ENCODE data around the gene PLA2G2C. TPM values are rescaled to one million over a fixed set of nuclear protein-coding genes. Genes with fewer than 3 reads are reported as not detected.

Gene PLA2G2C
- total RNA-seq, 2 donors from 2014 or later: 0.27 TPM; not detected in 1

DNA sequence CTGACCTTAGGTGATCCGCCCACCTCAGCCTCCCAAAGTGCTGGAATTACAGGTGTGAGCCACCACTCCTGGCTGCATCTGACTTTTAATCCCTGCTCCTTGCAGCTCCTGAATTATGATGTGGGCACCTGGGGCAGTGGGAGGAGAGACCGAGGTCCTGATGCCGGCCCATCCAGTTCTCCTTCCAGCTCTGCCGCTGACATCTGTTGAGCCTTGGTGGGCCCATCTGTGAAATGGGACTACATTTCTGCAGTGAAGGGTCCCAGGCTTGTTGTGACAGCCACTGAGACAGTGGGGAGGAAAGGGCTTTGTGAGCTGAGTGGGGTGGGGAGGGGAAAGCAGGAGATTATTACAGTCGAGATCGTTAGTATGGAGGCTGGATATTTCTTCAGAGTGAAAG, 35.3 kb downstream of the PLA2G2C start:
- no peaks in the 10 kb centered on the region for H3K27me3 ChIP-seq
- H3K4me3 ChIP-seq: no peak overlapping the region
- no peaks in the 10 kb centered on the region for H3K9me3 ChIP-seq
- H3K36me3 ChIP-seq: no peaks in the 10 kb centered on the region
- TF ChIP-seq, protein P1, sequence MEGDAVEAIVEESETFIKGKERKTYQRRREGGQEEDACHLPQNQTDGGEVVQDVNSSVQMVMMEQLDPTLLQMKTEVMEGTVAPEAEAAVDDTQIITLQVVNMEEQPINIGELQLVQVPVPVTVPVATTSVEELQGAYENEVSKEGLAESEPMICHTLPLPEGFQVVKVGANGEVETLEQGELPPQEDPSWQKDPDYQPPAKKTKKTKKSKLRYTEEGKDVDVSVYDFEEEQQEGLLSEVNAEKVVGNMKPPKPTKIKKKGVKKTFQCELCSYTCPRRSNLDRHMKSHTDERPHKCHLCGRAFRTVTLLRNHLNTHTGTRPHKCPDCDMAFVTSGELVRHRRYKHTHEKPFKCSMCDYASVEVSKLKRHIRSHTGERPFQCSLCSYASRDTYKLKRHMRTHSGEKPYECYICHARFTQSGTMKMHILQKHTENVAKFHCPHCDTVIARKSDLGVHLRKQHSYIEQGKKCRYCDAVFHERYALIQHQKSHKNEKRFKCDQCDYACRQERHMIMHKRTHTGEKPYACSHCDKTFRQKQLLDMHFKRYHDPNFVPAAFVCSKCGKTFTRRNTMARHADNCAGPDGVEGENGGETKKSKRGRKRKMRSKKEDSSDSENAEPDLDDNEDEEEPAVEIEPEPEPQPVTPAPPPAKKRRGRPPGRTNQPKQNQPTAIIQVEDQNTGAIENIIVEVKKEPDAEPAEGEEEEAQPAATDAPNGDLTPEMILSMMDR (IDR thresholded peaks at IDR 0.05): no peak
- no peak for DNase-seq
- intact Hi-C loops (cut with DNase I): loop anchor here (5.0 kb wide), 2 partner anchors 49 to 179 kb away; no protein-coding TSS in a partner anchor
- no peak overlapping the region for H3K27ac ChIP-seq
- no peaks in the 10 kb centered on the region for H3K4me1 ChIP-seq
- no peak overlapping the region for H3K9ac ChIP-seq (ENCODE audit: low read depth in 2 of 2, low read length in 2 of 2)

DNA sequence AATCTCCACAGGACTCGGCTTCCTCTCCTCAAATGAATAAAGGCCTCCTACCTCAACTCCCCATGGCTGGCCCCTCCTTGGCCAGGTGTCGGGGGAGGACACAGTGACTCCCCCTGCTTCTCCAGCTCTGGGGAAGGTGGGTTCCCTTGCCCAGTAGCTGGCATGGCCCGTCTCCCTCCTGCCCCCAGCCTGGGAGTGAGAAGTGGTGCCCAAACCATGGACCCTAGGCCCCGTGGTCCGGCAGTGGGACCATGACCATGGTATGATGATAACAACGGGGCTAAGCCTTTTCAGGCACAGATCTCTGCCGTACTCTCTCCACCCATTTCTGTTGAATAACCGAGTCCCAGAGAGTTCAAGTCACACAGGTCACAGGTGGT, 36.0 kb downstream of the PLA2G2C start:
- intact Hi-C loops (cut with DNase I): loop anchor here (5.0 kb wide), 2 partner anchors 48 to 178 kb away; no protein-coding TSS in a partner anchor

DNA sequence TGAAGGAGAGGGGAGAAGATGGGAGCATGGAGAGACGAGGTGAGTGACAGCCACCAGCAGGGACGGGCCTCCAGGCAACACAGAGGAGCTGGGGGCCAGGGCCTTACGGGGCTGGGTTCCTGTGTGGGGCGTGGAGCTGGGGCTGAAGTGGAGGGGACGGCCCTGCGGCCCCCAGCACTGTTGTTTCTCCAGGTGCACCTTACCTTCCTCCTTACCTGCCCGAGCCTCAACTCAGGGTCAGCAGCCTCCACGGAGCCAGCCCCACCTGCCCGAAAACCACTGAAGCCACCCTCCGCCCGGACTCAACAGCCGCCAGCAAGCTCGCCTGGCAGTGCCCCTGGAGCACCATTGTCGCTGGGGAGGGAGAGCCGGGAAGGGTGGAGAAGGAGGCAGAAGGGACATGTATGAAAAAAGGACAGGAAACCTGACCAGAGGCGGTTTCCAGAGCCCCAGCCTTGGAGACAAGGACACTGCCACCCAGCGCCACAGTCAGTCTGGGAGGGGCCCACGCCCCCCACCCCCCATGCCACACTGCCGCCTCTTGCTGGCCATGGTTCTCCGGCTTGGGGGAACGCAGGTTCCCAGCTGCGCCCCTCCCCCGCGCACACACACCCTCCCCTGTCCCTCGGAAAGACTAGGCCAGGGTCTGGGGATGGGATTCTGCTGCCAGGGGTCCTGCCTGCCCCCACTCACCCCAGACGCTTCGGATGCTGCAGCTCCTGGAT, 36.6 kb downstream of the PLA2G2C start:
- H3K4me1 ChIP-seq: no peaks in the 10 kb centered on the region
- intact Hi-C loops (cut with DNase I): loop anchor here (5.0 kb wide), 2 partner anchors 47 to 177 kb away; no protein-coding TSS in a partner anchor
- H3K27me3 ChIP-seq: no peaks in the 10 kb centered on the region
- H3K27ac ChIP-seq: no peak overlapping the region
- TF ChIP-seq, protein P1 (IDR thresholded peaks at IDR 0.05): no peak
- no peak overlapping the region for H3K9ac ChIP-seq (ENCODE audit: low read depth in 2 of 2, low read length in 2 of 2)
- DNase-seq: no peak
- no peak overlapping the region for H3K4me3 ChIP-seq
- H3K9me3 ChIP-seq: no peaks in the 10 kb centered on the region
- no peaks in the 10 kb centered on the region for H3K36me3 ChIP-seq

More for the DNA sequence above, 36.0 kb downstream of the PLA2G2C start:
- H3K9ac ChIP-seq (ENCODE audit: low read depth in 2 of 2, low read length in 2 of 2): no peak overlapping the region
- H3K27ac ChIP-seq: no peak overlapping the region
- DNase-seq: no peak
- no peaks in the 10 kb centered on the region for H3K9me3 ChIP-seq
- TF ChIP-seq, protein P1 (IDR thresholded peaks at IDR 0.05): no peak
- H3K4me3 ChIP-seq: no peak overlapping the region
- no peaks in the 10 kb centered on the region for H3K36me3 ChIP-seq
- no peaks in the 10 kb centered on the region for H3K4me1 ChIP-seq
- H3K27me3 ChIP-seq: no peaks in the 10 kb centered on the region

DNA sequence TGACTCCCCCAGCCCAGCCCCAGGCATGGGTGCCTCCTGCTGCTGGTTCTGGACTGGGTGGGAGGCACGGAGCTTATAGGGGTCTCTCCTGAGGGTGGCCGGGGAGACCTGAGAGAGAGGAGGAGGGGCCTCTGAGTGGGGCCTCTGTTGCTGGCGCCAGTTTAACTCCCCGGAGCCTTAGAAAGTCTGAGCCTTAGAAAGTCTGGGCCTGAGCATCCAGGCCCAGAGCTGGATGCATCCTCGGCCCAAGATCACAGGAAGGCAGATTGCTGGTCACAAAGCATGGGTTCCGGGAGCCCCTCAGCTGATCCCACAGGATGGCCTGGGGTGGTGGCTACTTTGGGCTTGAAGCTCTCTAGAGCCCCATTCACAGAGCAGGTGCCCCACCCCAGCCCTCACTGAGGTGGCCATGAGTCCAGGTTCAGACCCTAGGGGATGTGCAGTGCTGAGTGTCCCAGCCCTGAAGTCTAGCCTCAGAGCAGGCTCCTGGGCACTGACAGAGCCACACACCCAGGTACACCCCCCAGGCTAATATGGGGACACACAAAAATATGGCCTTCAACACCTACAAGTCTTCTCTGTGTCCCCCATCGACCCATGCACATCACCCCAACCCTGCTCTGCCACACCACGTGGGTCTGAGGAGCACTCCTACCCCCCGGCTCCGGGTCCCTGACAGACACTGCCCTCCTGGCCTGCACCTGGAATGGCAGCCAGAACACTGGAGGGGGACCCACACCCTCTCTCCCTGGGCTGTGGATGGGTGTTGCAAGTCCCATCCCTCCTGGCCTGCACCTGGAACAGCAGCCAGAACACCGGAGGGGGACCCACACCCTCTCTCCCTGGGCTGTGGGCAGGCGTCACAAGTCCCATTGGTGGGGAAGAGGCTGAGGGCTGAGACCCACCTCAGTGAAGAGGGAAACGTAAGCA, 37.5 kb downstream of the PLA2G2C start:
- TF ChIP-seq, protein P1 (IDR thresholded peaks at IDR 0.05): no peak

DNA sequence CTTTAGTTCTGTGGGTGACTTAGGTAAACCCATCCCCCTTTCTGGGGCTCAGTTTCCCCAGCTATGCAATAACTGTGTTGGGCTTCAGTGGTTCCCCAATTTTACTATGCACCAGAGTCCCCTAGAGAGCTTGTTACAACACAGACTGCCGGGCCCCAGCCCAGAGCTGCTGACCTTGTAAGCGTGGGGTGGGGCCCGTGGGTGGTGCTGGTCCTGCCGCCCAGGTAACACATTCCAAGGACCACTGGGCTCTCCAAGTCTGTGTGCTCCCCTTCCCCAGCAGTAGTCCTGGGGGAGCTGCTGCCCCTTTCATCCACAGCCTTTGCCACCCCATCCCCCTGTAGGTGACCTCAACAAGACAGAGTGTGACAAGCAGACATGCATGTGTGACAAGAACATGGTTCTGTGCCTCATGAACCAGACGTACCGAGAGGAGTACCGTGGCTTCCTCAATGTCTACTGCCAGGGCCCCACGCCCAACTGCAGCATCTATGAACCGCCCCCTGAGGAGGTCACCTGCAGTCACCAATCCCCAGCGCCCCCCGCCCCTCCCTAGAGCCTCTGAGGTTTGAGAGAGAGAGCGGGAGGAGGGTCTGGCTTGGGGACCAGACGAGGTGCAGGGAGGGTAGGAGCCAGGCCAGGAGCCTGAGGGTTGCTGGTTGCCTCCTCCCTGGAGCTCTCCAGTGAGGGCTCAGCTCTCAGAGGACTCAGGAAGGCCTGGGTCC, 38.3 kb downstream of the PLA2G2C start:
- Histone ChIP-seq H3K4me1 (no peaks in the 10 kb centered on the region), H3K27me3 (no peaks in the 10 kb centered on the region), H3K36me3 (no peaks in the 10 kb centered on the region), H3K4me3 (no peak overlapping the region), H3K9ac (ENCODE audit: low read depth in 2 of 2, low read length in 2 of 2) (no peak overlapping the region), H3K9me3 (no peaks in the 10 kb centered on the region), H3K27ac (no peak overlapping the region)
- DNase-seq: no peak
- intact Hi-C loops (cut with DNase I): no loop called here
- TF ChIP-seq, protein P1 (IDR thresholded peaks at IDR 0.05): no peak

More for the DNA sequence above, 37.5 kb downstream of the PLA2G2C start:
- Histone ChIP-seq H3K9me3 (no peaks in the 10 kb centered on the region), H3K36me3 (no peaks in the 10 kb centered on the region), H3K27ac (no peak overlapping the region), H3K4me1 (no peaks in the 10 kb centered on the region), H3K27me3 (no peaks in the 10 kb centered on the region), H3K4me3 (no peak overlapping the region), H3K9ac (ENCODE audit: low read depth in 2 of 2, low read length in 2 of 2) (no peak overlapping the region)
- DNase-seq: no peak
- intact Hi-C loops (cut with DNase I): no loop called here

All from colonic mucosa (tissue), 4 donors.